Esophagus squamous epithelium (tissue), 5 donors: ENCODE results near the gene TAF4. TPM values are rescaled to one million over a fixed set of nuclear protein-coding genes. Genes with fewer than 3 reads are reported as not detected.

Source experiments
- DNase-seq: peaks from one replicate; lab custom pipeline; 2025; lab: John Stamatoyannopoulos, UW
- H3K27ac ChIP-seq, 4 donors: fragments of 200-600 bp; sonication (generic); one replicate each; pipeline ENCODE4 v1.5.1; 2016 to 2019; ENCODE audit warnings: mild to moderate bottlenecking in 1 of 4
- H3K27me3 ChIP-seq, 4 donors: fragments of 200-600 bp; sonication (generic); 1 replicate in 3 of 4; 2 replicates in 1 of 4; pipeline versions ENCODE4 v1.5.1 to v1.6.0; 2017 to 2021; ENCODE audit warnings: antibody characterized with exemption in 1 of 4
- H3K36me3 ChIP-seq, 3 donors: fragments of 200-600 bp; sonication (generic); one replicate each; pipeline ENCODE4 v1.5.1; 2016 to 2019
- H3K4me1 ChIP-seq, 3 donors: fragments of 200-600 bp; sonication (generic); one replicate each; pipeline ENCODE4 v1.5.1; 2017 to 2019
- H3K4me3 ChIP-seq, 4 donors: fragments of 200-600 bp; sonication (generic); 1 replicate in 3 of 4; 2 replicates in 1 of 4; pipeline ENCODE4 v1.5.1; 2016 to 2019; ENCODE audit warnings: mild to moderate bottlenecking in 2 of 4, moderate library complexity in 1 of 4
- H3K9me3 ChIP-seq, 3 donors: fragments of 200-600 bp; sonication (generic); one replicate each; pipeline ENCODE4 v1.5.1; 2016 to 2019
- CTCF ChIP-seq, 6 experiments: fragments of 450-650 bp in 4 of 6; fragments of 200-600 bp in 2 of 6; sonication (generic) in 2 of 6; IDR thresholded peaks; one replicate each; pipeline ENCODE4 v1.5.1; 2016 to 2019; ENCODE audit warnings: antibody characterized with exemption in 6 of 6, mild to moderate bottlenecking in 4 of 6, moderate library complexity in 4 of 6
- POLR2A ChIP-seq, 4 donors: fragments of 450-650 bp; IDR thresholded peaks; one replicate each; pipeline ENCODE4 v1.6.1; 2017; ENCODE audit warnings: antibody characterized with exemption in 4 of 4, mild to moderate bottlenecking in 4 of 4, moderate library complexity in 3 of 4
- WGBS, 2 donors: methylation state at CpG; one replicate each; pipeline ENCODE4 v1.1.5; 2018; 5-methylcytosine and 5-hydroxymethylcytosine counted together
- intact Hi-C: fragments of 100-400 bp; cut with DNase I; formaldehyde crosslinking; loops from one replicate; pipeline ENCODE4 v1.15.0; 2022
- total RNA-seq, 4 donors: library from RNA; depleted of rRNA; stranded (reverse); fragments of >200 nt; gene quantifications; one replicate each; pipeline ENCODE4 v1.1.0, GENCODE V29; 2016
- donor health status: DM: yes; HTN: yes; CAD: no.

TAF4 gene
- total RNA-seq, 4 donors from 2014 or later = 4.9 to 16.5 (median 14.4) TPM

- H3K27me3 ChIP-seq = no peaks in the 10 kb centered on the region
- WGBS, 2 donors = 52% methylated on average over 9 of the region's 60 CpGs; no CpG with 5 or more reads in 1 of the 2 donors
- no peaks in the 10 kb centered on the region for H3K36me3 ChIP-seq
- H3K4me3 ChIP-seq = peak overlapping the region; percentile 36 to 75 (median 46)
- H3K9me3 ChIP-seq = no peaks in the 10 kb centered on the region
- TF ChIP-seq POLR2A (IDR thresholded peaks at IDR 0.05) (no peak), CTCF (IDR thresholded peaks at IDR 0.05) (no peak)
- H3K27ac ChIP-seq = peak overlapping the region in 2 of 4 donors; percentile 8 to 21
- no peak for DNase-seq
- H3K4me1 ChIP-seq = peaks cover 21 to 62% (median 31%) of the 10 kb centered on the region in 3 donors
- intact Hi-C loops = no loop called here
These were observed 1.5 kb downstream of the TAF4 start for GRCh38 chr20:62063981-62064769.

DNA sequence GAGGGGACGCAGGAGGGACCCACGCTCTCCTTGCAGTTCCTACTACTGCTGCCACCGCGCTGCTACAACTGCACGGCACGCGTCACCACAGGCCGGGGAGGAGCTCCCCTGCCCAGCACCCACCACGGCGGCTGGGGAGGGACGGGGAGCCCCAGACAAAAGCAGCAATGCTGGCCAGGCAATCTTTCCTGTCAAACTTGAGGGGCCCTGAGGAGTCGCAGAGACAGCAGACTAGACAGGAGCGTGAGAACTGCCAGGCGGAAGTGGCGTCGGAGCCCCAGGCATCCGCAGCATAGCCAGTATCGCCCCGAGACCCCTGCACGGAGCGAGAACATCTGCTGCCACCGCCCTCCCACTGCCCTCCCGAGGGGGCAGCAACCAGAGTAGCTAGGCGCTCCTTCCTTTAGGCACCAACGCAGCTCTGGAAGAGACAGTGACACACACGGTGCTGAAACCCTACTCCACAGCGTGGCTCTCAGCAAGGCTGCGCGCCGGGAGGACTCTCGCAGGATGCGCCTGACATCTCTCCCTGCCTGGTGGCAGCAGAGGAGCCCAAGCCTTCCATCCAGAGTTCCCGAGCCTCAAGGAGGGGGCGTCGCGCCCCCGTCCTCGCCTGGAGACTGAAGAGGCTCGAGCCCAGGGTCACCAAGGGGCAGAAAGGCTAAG is 2.2 kb downstream of the TAF4 start:
- H3K27ac ChIP-seq = no peak overlapping the region
- intact Hi-C loops = no loop called here
- WGBS, 2 donors = no CpG with 5 or more reads among the region's 39 CpGs
- TF ChIP-seq POLR2A (IDR thresholded peaks at IDR 0.05) (no peak), CTCF (IDR thresholded peaks at IDR 0.05) (no peak)
- H3K27me3 ChIP-seq = no peaks in the 10 kb centered on the region
- peaks cover 21 to 62% (median 31%) of the 10 kb centered on the region in 3 donors for H3K4me1 ChIP-seq
- H3K9me3 ChIP-seq = no peaks in the 10 kb centered on the region
- no peak for DNase-seq
- no peaks in the 10 kb centered on the region for H3K36me3 ChIP-seq
- H3K4me3 ChIP-seq = peak overlapping the region in 3 of 4 donors; percentile 36 to 75 (median 55)

- no peak for DNase-seq
- peak overlapping the region in 1 of 4 donors; percentile 75 for H3K4me3 ChIP-seq
- H3K27me3 ChIP-seq = no peaks in the 10 kb centered on the region
- H3K36me3 ChIP-seq = no peaks in the 10 kb centered on the region
- H3K9me3 ChIP-seq = no peaks in the 10 kb centered on the region
- peaks cover 21 to 60% (median 31%) of the 10 kb centered on the region in 3 donors for H3K4me1 ChIP-seq
- intact Hi-C loops = no loop called here
- WGBS, 2 donors = 68 to 81% methylated on average over 12 of the region's 12 CpGs
- no peak overlapping the region for H3K27ac ChIP-seq
- TF ChIP-seq POLR2A (IDR thresholded peaks at IDR 0.05) = no peak
- no peak for TF ChIP-seq CTCF (IDR thresholded peaks at IDR 0.05)
These were observed 2.9 kb downstream of the TAF4 start for GRCh38 chr20:62062661-62063314.

- TF ChIP-seq CTCF (IDR thresholded peaks at IDR 0.05) (no peak), POLR2A (IDR thresholded peaks at IDR 0.05) (no peak)
- 75 to 78% methylated on average over 8 of the region's 8 CpGs for WGBS, 2 donors
- Histone ChIP-seq H3K27me3 (no peaks in the 10 kb centered on the region), H3K4me3 (no peak overlapping the region), H3K36me3 (no peaks in the 10 kb centered on the region), H3K9me3 (no peaks in the 10 kb centered on the region), H3K27ac (no peak overlapping the region), H3K4me1 (peaks cover 21 to 52% (median 27%) of the 10 kb centered on the region in 3 donors)
- no peak for DNase-seq
- intact Hi-C loops = no loop called here
These were observed 3.7 kb downstream of the TAF4 start for GRCh38 chr20:62061851-62062423.
